ENCODE results near the gene SOCS7. TPM values are rescaled to one million over a fixed set of nuclear protein-coding genes. Genes with fewer than 3 reads are reported as not detected.
A peak's percentile ranks its signal among the peaks of the same experiment; 100 is the strongest.

The SOCS7 gene
- total and polyA plus RNA-seq, 2 donors (not counting 1 experiment from before 2014, with no cell fraction given): 9.4 to 20.8 TPM

GRCh38 chr17:38324772-38325171, 26.9 kb upstream of the SOCS7 start:
- Histone ChIP-seq H3K4me1 (ENCODE audit: control insufficient read depth in 2 of 2, insufficient read depth in 2 of 2, low read length in 2 of 2) (peaks cover 5 to 10% of the 10 kb centered on the region in 2 donors), H3K79me2 (ENCODE audit: control insufficient read depth, insufficient read depth, low read length) (no peaks in the 10 kb centered on the region), H3K4me2 (replicated peaks; ENCODE audit: low read depth, low read length, poor library complexity, severe bottlenecking) (no peak overlapping the region), H3K27me3 (replicated peaks in 1 of 4; ENCODE audit: control extremely low read depth in 1 of 4, control insufficient read depth in 3 of 4, insufficient read depth in 4 of 4, low read length in 3 of 4) (no peaks in the 10 kb centered on the region), H3K36me3 (replicated peaks in 1 of 2; ENCODE audit: control extremely low read depth in 1 of 2, control insufficient read depth in 1 of 2, extremely low read depth in 1 of 2, insufficient read depth in 2 of 2, low read length in 1 of 2) (peaks cover 0 to 16% of the 10 kb centered on the region in 2 experiments), H3K9me3 (ENCODE audit: control extremely low read depth in 1 of 3, control insufficient read depth in 2 of 3, insufficient read depth in 1 of 3, low read length in 2 of 3) (no peaks in the 10 kb centered on the region), H3K9ac (ENCODE audit: low read length) (no peak overlapping the region), H4K20me1 (ENCODE audit: control insufficient read depth, insufficient read depth, low read length, poor library complexity, severe bottlenecking) (no peaks in the 10 kb centered on the region), H3K4me3 (ENCODE audit: control extremely low read depth in 1 of 5, extremely low read depth in 1 of 5, insufficient read depth in 1 of 5, low read depth in 2 of 5, low read length in 4 of 5) (no peak overlapping the region), H3K27ac (ENCODE audit: low read length in 2 of 2) (no peak overlapping the region), H2AFZ (ENCODE audit: insufficient read depth, low read depth, low read length, poor library complexity, severe bottlenecking) (no peak overlapping the region)
- H3K27me3 Mint-ChIP-seq: peaks cover 7% of the 10 kb centered on the region
- DNase-seq: no peak
- no peak overlapping the region for H3K27ac Mint-ChIP-seq
- peaks cover 18% of the 10 kb centered on the region for H3K4me1 Mint-ChIP-seq
- no peak for ATAC-seq (ENCODE audit: low read depth)
- POLR2A ChIA-PET: no interaction called here
- H3K9me3 Mint-ChIP-seq (ENCODE audit: insufficient read depth): no peaks in the 10 kb centered on the region
- TF ChIP-seq, protein P1, sequence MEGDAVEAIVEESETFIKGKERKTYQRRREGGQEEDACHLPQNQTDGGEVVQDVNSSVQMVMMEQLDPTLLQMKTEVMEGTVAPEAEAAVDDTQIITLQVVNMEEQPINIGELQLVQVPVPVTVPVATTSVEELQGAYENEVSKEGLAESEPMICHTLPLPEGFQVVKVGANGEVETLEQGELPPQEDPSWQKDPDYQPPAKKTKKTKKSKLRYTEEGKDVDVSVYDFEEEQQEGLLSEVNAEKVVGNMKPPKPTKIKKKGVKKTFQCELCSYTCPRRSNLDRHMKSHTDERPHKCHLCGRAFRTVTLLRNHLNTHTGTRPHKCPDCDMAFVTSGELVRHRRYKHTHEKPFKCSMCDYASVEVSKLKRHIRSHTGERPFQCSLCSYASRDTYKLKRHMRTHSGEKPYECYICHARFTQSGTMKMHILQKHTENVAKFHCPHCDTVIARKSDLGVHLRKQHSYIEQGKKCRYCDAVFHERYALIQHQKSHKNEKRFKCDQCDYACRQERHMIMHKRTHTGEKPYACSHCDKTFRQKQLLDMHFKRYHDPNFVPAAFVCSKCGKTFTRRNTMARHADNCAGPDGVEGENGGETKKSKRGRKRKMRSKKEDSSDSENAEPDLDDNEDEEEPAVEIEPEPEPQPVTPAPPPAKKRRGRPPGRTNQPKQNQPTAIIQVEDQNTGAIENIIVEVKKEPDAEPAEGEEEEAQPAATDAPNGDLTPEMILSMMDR (IDR thresholded peaks at IDR 0.05): no peak
- TF ChIP-seq EZH2 (IDR thresholded peaks at IDR 0.05; ENCODE audit: borderline replicate concordance, insufficient read depth, low read depth, low read length, poor library complexity, severe bottlenecking): no peak
- CTCF ChIA-PET: interaction anchor here (1.2 to 7.9 kb wide), 3 partner anchors 8 to 24 kb away, joined by 4 to 48 read pairs (median 4); partner anchors contain the start of gene SOCS7
- intact Hi-C loops (cut with micrococcal nuclease): no loop called here
- no peak overlapping the region for H3K4me3 Mint-ChIP-seq
- WGBS (ENCODE audit: insufficient coverage): no CpG with 5 or more reads among the region's 2 CpGs

DNA sequence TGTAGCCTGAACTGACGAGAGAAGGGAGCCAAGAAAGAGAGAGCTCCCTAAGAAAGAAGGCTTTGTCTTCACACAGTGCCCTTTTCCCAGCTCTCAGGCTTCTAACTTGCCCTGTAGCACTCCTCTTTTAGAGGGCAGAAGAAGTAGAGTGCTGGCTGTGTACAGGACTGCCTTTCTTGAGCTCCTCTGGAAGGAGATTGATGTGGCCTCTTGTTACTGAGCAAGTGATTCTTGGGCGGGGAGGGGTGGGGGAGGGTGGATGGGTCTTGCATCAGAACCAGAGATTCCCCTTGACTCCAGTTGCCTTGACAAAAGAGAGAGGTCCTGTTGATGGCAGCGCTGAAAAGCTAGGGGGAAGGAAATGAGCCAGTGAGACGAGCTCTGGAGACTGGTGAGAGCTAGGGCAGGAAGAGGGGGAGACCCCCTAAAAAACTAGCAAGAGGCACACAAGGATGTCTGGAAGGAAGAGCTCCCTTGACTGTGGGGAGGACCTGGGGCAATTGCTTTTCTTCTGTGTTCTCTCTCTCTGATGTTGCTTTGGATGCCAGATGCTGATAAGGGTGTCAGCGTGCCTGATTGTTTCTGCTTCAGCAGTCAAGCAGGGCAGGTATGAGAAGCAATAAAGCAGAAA, 26.3 kb upstream of the SOCS7 start:
- CTCF ChIA-PET: interaction anchor here (0.6 to 7.9 kb wide), 3 partner anchors 12 to 97 kb away, joined by 3 to 48 read pairs (median 3); partner anchors contain the start of gene SOCS7
- H2AFZ ChIP-seq (ENCODE audit: insufficient read depth, low read depth, low read length, poor library complexity, severe bottlenecking): no peak overlapping the region
- intact Hi-C loops (cut with micrococcal nuclease): no loop called here
- TF ChIP-seq, protein P1 (IDR thresholded peaks at IDR 0.05): no peak
- TF ChIP-seq EZH2 (IDR thresholded peaks at IDR 0.05; ENCODE audit: borderline replicate concordance, insufficient read depth, low read depth, low read length, poor library complexity, severe bottlenecking): no peak
- Mint-ChIP-seq H3K27ac (no peak overlapping the region), H3K4me1 (peaks cover 18% of the 10 kb centered on the region), H3K4me3 (no peak overlapping the region), H3K27me3 (peaks cover 10% of the 10 kb centered on the region), H3K9me3 (ENCODE audit: insufficient read depth) (no peaks in the 10 kb centered on the region)
- no peak overlapping the region for H3K4me2 ChIP-seq (replicated peaks; ENCODE audit: low read depth, low read length, poor library complexity, severe bottlenecking)
- ATAC-seq (ENCODE audit: low read depth) (peak; percentile 26), DNase-seq (no peak)
- H4K20me1 ChIP-seq (ENCODE audit: control insufficient read depth, insufficient read depth, low read length, poor library complexity, severe bottlenecking): no peaks in the 10 kb centered on the region
- H3K27ac ChIP-seq (ENCODE audit: low read length in 2 of 2): no peak overlapping the region
- WGBS (ENCODE audit: insufficient coverage): 25% methylated on average over 4 of the region's 5 CpGs
- H3K36me3 ChIP-seq (replicated peaks in 1 of 2; ENCODE audit: control extremely low read depth in 1 of 2, control insufficient read depth in 1 of 2, extremely low read depth in 1 of 2, insufficient read depth in 2 of 2, low read length in 1 of 2): peaks cover 0 to 16% of the 10 kb centered on the region in 2 experiments
- H3K9ac ChIP-seq (ENCODE audit: low read length): peak overlapping the region; percentile 26
- H3K27me3 ChIP-seq (replicated peaks in 1 of 4; ENCODE audit: control extremely low read depth in 1 of 4, control insufficient read depth in 3 of 4, insufficient read depth in 4 of 4, low read length in 3 of 4): peaks cover 0 to 3% (median 0%) of the 10 kb centered on the region in 4 experiments
- H3K4me3 ChIP-seq (ENCODE audit: control extremely low read depth in 1 of 5, extremely low read depth in 1 of 5, insufficient read depth in 1 of 5, low read depth in 2 of 5, low read length in 4 of 5): no peak overlapping the region
- H3K9me3 ChIP-seq (ENCODE audit: control extremely low read depth in 1 of 3, control insufficient read depth in 2 of 3, insufficient read depth in 1 of 3, low read length in 2 of 3): no peaks in the 10 kb centered on the region
- POLR2A ChIA-PET: no interaction called here
- H3K79me2 ChIP-seq (ENCODE audit: control insufficient read depth, insufficient read depth, low read length): no peaks in the 10 kb centered on the region
- H3K4me1 ChIP-seq (ENCODE audit: control insufficient read depth in 2 of 2, insufficient read depth in 2 of 2, low read length in 2 of 2): peaks cover 5 to 10% of the 10 kb centered on the region in 2 donors
